Muscle of leg (tissue), 11 donors: ENCODE measurements around the gene STARD4. TPM values are rescaled to one million over a fixed set of nuclear protein-coding genes. Genes with fewer than 3 reads are reported as not detected.

ENCODE experiments used
- DNase-seq: peaks from one replicate; pipeline ENCODE4 v3.0.0; 2013
- H3K27ac ChIP-seq: one replicate; pipeline ENCODE4 v1.5.1; 2013; ENCODE audit warnings: mild to moderate bottlenecking, low read length, control low read depth
- H3K27me3 ChIP-seq: one replicate; pipeline ENCODE4 v1.6.1; 2013; ENCODE audit warnings: low read length; ENCODE audit not compliant: control insufficient read depth, insufficient read depth
- H3K36me3 ChIP-seq: one replicate; pipeline ENCODE4 v1.6.1; 2013; ENCODE audit warnings: low read length; ENCODE audit not compliant: control insufficient read depth, insufficient read depth
- H3K4me1 ChIP-seq: one replicate; pipeline ENCODE4 v1.6.1; 2013; ENCODE audit warnings: low read length; ENCODE audit not compliant: control insufficient read depth, insufficient read depth
- H3K4me3 ChIP-seq: one replicate; pipeline ENCODE4 v1.5.1; 2013; ENCODE audit warnings: low read length, control low read depth
- H3K9me3 ChIP-seq: replicated peaks from 2 replicates; pipeline ENCODE4 v1.6.1; 2013; ENCODE audit warnings: low read depth, low read length; ENCODE audit not compliant: control insufficient read depth
- whole genome bisulfite sequencing: methylation state at CpG from one replicate; pipeline ENCODE4 v1.1.5; 2013; ENCODE audit warnings: missing lambda C conversion rate; ENCODE audit not compliant: insufficient coverage; 5-methylcytosine and 5-hydroxymethylcytosine counted together
- polyA plus RNA-seq, 8 donors: library from polyadenylated mRNA; unstranded; fragments of 120-200 nt; gene quantifications; one replicate each; pipeline versions ENCODE4 v1.2.1 to v1.2.3, GENCODE V29; 2013; ENCODE audit warnings: inconsistent platforms in 1 of 8, low replicate concordance in 1 of 8; ENCODE audit not compliant: insufficient read length in 8 of 8, insufficient read depth in 1 of 8
- total RNA-seq: library from RNA; stranded (reverse); fragments of 120-200 nt; gene quantifications from one replicate; pipeline ENCODE4 v1.2.4, GENCODE V29; 2013

The STARD4 gene
- total and polyA plus RNA-seq, 9 donors: 5.5 to 12.7 (median 9.0) TPM

DNA sequence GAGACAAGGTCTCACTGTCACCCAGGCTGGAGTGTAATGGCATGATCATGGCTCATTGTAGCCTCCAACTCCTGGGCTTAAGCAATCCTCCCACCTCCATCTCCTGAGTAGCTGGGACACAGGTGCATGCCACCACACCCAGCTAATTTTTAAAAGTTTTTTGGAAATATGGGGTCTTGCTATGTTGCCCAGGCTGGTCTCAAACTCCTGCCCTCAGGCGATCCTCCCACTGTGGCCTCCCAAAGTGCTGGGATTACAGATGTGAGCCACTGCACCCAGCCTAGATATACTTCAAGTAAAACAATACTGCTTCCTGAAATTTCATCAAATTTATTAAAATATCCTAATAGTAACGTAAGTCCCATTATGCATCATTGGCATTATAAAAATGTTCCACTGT is 33.4 kb downstream of the STARD4 start:
- Histone ChIP-seq H3K9me3 (no peaks in the 10 kb centered on the region), H3K4me3 (no peak overlapping the region), H3K27me3 (no peaks in the 10 kb centered on the region), H3K4me1 (no peaks in the 10 kb centered on the region), H3K36me3 (no peaks in the 10 kb centered on the region), H3K27ac (no peak overlapping the region)
- no CpG with 5 or more reads among the region's 2 CpGs for WGBS
- no peak for DNase-seq

DNA sequence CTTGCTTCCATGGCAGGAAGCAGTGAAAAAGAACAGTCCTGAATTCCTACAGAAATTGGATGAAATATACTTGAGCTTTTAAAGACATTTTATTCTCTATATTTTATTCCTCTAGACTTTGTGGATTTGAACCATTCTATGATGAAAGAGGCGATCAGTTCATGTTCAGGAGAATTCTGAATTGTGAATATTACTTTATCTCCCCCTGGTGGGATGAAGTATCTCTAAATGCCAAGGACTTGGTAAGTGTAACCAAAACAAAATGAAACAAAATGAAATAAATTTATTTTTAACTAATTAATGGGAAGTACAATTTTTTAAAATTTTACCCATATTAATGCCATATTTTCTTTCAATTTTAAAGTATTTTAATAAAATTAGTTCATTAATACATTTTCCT is 34.1 kb downstream of the STARD4 start:
- no peaks in the 10 kb centered on the region for H3K27me3 ChIP-seq
- DNase-seq: peak; percentile 50
- no peak overlapping the region for H3K27ac ChIP-seq
- no CpG with 5 or more reads among the region's 1 CpG for WGBS
- H3K4me1 ChIP-seq: no peaks in the 10 kb centered on the region
- H3K36me3 ChIP-seq: no peaks in the 10 kb centered on the region
- no peaks in the 10 kb centered on the region for H3K9me3 ChIP-seq
- no peak overlapping the region for H3K4me3 ChIP-seq

DNA sequence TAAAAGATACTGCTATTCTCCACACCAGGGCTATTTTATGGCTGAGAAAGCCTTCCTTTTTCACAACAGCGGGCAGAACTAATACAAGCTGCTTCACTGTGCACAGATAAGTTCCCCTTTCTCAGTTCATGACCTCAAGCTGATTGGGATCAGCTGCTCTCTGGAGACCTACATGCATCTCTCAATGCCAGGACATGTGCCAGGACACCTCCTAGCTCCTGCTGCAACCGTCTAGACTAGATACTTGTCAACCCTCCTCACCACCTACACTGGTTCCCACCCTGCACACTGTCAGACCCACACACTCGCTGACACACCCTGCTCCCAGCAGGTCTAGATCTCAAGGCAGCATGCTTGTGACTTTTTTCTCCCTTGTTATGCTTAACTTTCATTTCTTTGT is 39.8 kb downstream of the STARD4 start:
- Histone ChIP-seq H3K9me3 (no peaks in the 10 kb centered on the region), H3K27me3 (no peaks in the 10 kb centered on the region), H3K4me3 (no peak overlapping the region), H3K36me3 (no peaks in the 10 kb centered on the region), H3K27ac (no peak overlapping the region), H3K4me1 (no peaks in the 10 kb centered on the region)
- WGBS: 62% methylated on average over 3 of the region's 3 CpGs
- peak; percentile 44 for DNase-seq

DNA sequence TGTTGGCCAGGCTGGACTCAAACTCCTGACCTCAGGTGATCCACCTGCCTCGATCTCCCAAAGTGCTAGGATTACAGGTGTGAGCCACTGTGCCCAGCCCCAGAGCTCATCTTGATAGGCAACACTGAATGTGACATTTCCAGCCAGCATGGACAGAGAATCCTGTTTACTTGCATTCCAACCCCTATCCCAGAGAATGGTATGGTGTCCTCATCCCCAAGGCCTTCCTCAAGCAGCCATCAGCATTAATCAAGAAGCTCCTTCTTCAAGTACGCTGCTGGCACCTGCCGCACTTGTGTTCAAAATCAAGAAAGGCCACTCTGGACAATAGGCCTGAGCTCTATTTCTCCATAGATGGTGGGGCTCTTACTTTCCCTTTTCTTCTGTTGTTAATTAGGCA is 40.2 kb downstream of the STARD4 start:
- Histone ChIP-seq H3K4me3 (no peak overlapping the region), H3K27me3 (no peaks in the 10 kb centered on the region), H3K9me3 (no peaks in the 10 kb centered on the region), H3K4me1 (no peaks in the 10 kb centered on the region), H3K36me3 (no peaks in the 10 kb centered on the region), H3K27ac (no peak overlapping the region)
- DNase-seq: no peak
- WGBS: 87% methylated on average over 3 of the region's 3 CpGs

DNA sequence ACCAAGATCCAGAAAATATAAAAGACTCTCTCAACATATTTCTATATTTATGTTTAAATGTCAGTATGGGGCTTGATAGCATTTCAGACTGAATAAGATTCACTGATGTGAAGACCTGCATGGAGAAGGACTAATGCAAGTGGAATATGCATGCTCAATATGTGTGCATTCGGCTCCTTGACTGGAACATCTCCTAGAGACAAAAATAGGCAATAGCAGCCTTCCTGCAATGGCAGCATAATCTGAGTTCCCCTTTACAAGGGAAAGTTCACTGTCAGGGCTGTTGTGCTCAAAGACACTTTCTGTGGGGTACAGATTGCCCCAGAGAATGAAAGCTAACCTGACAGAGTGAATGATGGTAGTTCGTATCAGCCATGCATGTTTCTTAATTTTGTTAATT is 42.4 kb downstream of the STARD4 start:
- WGBS: no CpG with 5 or more reads among the region's 2 CpGs
- peak; percentile 49 for DNase-seq
- Histone ChIP-seq H3K9me3 (no peaks in the 10 kb centered on the region), H3K4me1 (no peaks in the 10 kb centered on the region), H3K27me3 (no peaks in the 10 kb centered on the region), H3K27ac (no peak overlapping the region), H3K4me3 (no peak overlapping the region), H3K36me3 (no peaks in the 10 kb centered on the region)

DNA sequence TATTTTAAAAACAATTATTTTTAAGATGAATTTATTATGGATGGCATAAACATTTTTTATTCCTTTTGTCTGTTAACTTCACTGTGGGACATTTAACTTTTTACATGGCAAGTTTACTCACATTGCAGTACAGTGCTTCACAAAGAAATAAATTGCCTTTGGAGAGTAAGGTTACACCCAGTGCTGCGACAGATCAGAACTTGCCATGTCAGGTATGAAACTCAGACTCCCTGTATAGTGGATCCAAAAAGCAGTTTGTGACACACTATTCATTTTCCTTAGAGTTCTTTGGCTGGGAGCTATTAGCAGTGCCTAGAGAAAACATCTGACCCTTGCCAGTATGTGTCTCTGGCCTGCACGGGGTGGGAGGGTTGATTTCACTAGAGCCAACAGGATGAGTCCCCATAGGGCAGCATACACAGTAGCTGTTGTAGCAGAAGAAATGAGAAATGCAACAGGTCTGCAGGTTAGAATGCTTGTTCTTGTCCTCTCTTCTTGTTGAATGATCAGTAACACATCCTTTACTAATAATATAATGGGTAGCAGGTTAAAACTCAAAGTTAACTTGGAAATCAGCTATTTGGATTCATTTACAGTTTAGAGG is 42.9 kb downstream of the STARD4 start:
- Histone ChIP-seq H3K4me1 (no peaks in the 10 kb centered on the region), H3K4me3 (no peak overlapping the region), H3K36me3 (no peaks in the 10 kb centered on the region), H3K9me3 (no peaks in the 10 kb centered on the region), H3K27me3 (no peaks in the 10 kb centered on the region), H3K27ac (no peak overlapping the region)
- WGBS: 43% methylated on average over 1 of the region's 2 CpGs
- no peak for DNase-seq

DNA sequence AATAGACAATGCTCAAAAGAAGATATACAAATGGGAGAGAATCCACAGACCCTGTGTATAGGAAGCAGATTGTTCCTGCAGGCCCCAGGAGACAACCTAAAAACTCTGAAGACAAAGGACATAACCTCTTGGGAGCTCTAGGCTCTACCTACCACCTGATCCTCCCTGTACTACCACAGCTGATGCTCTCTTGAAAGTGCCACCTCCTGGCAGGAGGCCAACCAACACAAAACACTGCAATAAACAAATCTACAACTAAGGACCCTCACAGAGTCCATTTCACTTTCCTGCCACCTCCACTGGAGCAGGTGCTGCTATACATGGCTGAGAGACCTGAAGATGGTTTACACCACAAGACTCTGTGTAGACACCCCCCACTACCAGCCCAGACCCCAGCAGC is 49.0 kb downstream of the STARD4 start:
- H3K27me3 ChIP-seq: no peaks in the 10 kb centered on the region
- no peaks in the 10 kb centered on the region for H3K36me3 ChIP-seq
- no peak overlapping the region for H3K27ac ChIP-seq
- H3K4me1 ChIP-seq: no peaks in the 10 kb centered on the region
- no peak for DNase-seq
- no peak overlapping the region for H3K4me3 ChIP-seq
- no peaks in the 10 kb centered on the region for H3K9me3 ChIP-seq

DNA sequence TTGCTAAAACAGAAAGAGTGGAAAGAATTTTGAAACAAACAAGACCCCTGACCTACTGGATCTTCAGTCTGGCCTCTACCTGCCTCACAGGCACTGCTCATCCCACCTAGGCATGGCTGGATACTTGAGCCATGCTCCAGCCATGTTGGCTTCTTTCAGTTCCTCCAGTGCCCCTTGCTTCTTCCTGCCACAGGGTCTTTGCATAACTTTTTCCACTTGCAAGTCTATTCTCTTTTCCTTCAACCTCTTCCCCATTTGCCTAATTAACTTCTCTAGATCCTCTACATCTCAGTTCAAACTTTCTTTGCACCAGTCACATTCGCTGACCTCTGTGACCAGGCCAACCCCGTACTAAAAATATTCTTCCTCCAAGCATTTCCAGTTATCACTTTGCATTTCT is 50.4 kb downstream of the STARD4 start:
- H3K4me3 ChIP-seq: no peak overlapping the region
- no peaks in the 10 kb centered on the region for H3K9me3 ChIP-seq
- 84% methylated on average over 2 of the region's 2 CpGs for WGBS
- DNase-seq: peak; percentile 19
- no peak overlapping the region for H3K27ac ChIP-seq
- H3K4me1 ChIP-seq: no peaks in the 10 kb centered on the region
- no peaks in the 10 kb centered on the region for H3K36me3 ChIP-seq
- H3K27me3 ChIP-seq: no peaks in the 10 kb centered on the region

DNA sequence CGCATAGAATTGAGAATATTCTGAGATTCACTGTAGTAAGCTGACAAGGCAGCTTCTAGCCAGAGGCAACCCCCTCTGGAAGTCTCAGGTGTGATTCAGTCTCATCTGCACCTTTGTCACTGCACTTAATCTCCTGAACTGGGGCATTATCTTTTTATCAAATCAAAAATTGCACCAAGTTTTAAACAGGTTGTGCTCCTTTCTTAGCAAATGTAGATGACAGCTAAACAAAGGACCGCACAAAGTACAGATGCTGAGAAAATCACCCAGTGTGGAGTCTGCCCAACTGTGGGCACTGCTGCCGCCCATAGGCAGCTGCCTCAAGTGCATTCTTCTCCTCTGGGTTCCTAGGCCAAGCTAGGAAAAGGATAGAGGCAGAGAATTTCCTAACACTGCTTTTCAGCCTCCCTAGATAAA is 51.1 kb downstream of the STARD4 start:
- DNase-seq: peak; percentile 14
- H3K27me3 ChIP-seq: no peaks in the 10 kb centered on the region
- no peak overlapping the region for H3K4me3 ChIP-seq
- H3K27ac ChIP-seq: no peak overlapping the region
- no peaks in the 10 kb centered on the region for H3K36me3 ChIP-seq
- no peaks in the 10 kb centered on the region for H3K9me3 ChIP-seq
- no CpG with 5 or more reads among the region's 3 CpGs for WGBS
- no peaks in the 10 kb centered on the region for H3K4me1 ChIP-seq

DNA sequence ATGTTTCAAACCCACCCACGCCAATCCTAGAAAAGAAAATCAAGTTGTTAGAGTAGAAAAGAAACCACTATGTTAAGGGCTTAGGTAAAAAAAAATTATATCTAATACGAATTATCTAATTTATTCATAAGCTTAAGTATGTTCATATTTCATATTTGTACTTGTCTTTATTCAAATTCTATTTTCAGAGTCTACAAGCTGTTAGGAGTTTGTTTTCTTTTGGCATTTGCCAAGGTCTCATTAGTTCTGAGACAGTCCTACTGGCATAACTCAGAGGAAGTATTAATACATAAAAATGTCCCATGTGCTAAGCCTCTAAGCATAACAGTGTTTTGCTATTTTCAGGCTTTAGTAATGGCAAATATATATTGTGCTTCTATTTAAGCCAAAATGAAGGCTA is 57.6 kb downstream of the STARD4 start:
- WGBS: no CpG with 5 or more reads among the region's 2 CpGs
- no peaks in the 10 kb centered on the region for H3K9me3 ChIP-seq
- DNase-seq: peak; percentile 15
- no peaks in the 10 kb centered on the region for H3K27me3 ChIP-seq
- no peaks in the 10 kb centered on the region for H3K4me1 ChIP-seq
- H3K27ac ChIP-seq: no peak overlapping the region
- no peak overlapping the region for H3K4me3 ChIP-seq
- H3K36me3 ChIP-seq: no peaks in the 10 kb centered on the region

DNA sequence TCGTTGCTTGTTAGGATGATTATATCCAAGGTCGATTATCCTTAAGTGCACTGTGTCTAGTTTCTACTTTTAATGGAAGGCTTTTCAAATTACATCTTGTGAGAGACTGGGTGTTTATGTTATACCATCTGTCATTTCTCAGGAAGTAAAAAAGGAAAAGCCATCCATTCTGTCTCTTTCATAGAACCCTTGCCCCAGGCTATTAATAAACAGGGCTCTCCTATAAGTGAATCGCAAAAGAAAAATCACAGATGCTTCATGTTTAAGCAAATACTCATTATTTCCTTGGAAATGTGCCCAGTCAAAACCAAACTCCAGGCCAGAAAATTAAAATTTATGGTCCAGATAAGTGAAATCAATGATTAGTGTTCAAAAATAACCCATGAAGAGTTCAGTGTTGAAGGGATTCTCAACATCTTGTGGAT is 58.1 kb downstream of the STARD4 start:
- WGBS: no CpG with 5 or more reads among the region's 3 CpGs
- Histone ChIP-seq H3K4me1 (no peaks in the 10 kb centered on the region), H3K36me3 (no peaks in the 10 kb centered on the region), H3K9me3 (no peaks in the 10 kb centered on the region), H3K4me3 (no peak overlapping the region), H3K27me3 (no peaks in the 10 kb centered on the region), H3K27ac (no peak overlapping the region)
- peak; percentile 44 for DNase-seq
